ENCODE measurements around the gene CYTL1.

CYTL1 gene

DNA sequence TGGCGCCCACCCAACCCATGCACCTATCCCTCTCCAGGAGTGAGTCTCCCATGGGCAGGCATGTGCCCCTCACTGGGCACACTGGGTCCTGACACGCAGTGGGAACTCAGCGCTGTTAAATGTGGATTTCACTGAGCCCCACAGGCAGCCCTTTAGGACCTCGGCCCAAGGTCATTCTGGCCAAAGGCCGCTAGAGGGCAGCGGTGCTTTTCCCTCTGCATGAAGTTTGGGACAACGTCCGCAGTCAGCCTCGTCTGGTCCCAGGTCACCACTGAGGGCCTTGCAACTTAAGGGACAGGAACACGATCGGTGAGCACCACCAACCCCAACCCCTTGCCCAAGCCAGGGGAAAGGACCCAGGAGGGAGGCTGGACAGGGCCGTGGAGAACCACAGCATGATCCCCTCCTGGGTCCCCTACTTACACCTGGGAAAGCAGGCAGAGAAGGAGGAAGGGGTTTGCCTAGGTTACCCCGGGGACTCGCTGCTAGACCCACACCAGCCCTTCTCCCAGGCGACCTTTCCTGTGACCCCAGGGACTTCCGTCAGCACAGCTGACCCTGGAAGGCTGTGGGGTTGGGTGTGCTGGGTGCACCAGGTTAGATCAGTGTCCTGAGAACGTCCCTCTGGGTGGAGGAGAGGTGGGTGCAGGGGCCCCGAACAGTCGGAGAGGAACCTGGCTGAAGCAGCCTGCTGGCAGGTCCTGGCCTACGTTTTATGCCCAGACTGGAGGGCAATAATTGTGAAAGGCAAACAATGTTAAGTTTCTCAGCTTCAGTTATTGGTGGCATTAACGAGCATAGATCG lies 24.0 kb downstream of the CYTL1 start:
- peak; percentile 15 for DNase-seq

DNA sequence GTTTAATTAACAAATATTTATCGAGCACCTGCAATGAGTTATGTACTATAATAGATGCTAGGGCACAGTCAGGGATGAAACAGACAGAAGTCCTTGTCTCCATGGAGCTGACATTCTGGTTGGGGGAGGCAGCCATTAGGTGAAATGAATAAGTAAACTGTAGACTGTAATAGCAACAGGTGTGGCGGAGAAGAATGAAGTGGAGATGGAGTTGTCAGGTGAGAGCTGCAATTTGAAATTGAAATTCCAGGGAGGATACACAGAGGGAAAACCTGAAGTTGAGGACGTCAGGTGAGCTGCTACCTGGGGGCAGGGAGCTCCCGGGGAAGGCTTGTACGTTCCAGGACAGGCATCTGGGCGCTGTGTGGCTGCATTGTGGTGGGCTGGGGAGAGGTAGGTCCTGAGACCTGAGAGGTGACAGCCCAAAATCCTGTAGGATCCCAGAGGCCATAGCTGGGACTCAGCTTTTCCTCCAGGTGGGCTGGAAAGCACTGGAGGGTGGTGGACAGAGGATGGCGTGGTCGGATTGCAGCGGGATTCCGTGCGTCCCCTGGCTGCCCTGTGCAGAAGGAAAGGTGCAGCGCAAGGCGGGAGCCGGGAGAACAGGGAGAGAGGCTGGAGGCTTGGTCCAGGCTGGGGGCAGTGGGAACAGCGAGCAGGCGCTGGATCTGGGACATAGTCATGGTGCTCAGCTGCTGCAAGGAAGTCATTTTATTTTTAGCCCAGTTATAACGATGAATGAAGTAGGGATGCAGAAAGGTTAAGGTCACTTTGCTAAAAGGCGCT lies 24.8 kb downstream of the CYTL1 start:
- no peak for DNase-seq

DNA sequence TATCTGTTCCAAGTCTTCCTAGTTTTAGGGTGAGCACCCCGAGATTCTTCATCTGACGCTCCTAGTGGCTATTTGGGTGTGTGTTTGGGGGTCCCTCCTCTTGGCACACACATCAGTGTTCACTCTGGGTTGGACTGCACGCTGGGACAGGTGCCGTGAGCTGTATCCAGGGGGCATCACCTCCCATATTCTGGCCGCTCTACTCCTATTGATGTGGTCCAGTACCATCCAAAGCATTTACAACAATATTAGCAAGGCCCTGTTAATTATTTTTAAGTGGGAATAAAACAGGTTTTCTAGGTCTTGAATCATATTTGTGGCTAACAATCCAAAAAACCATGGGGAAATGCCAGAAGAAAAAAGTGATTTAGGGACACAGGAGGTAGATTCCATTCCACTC lies 26.4 kb downstream of the CYTL1 start:
- DNase-seq = no peak

DNA sequence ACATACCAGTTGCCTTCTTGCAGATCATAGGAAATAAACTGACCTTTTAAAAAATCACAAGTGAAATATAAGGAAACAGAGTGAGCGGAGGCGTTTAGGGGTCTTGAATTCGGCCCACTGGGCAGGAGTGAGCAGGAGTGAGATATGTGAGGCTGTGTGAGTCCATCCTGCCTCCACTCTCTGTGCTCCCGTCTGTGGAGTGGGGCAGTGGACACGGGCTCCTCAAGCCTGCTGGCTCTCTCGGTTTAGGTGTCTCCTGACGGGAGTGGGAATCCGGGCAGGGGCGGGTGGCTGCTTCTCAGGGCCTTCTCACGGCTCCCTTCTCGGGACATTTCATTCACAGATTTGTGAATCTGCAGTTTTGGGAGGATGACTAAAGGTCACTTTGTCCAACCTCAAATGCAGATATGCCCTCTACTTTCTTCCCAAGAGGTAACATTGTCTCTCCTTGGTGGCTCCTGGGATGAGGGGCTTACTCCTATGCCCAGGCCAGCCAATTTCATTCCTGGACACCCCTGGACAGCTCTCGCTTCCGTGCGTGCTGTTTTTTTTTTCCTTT lies 27.6 kb downstream of the CYTL1 start:
- no peak for DNase-seq

DNA sequence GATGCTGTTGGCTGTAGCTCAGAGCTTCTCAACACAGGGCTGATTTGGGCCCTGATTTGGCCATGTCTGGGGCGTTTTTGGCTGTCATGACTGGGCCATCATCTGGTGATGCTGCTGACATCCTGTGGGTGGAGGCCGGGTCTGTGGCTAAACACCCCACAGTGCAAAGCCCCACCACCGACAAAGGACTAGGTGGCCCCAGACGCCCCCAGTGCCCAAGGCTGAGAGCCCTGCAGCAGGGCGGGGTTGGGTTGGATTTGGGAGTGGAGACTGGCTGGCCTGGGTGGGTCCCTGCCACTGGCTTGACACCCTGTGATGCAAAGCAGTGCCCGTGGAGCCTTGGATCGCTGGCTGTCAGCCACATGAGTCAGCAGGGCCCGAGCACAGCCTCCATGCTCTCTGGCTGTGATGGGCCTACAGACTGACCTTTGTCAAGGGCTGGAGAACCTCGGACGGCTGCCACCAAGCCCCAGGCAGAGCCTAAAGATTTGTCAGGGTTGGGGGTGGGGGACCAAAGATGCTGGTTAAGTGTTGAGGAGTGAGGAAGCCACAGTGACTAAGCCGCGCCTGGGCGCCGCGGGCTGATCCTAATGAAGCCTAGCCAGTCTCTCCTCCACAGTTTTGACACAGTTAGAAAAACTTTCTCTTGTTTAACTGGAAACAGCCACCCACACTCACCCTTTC lies 28.3 kb downstream of the CYTL1 start:
- no peak for DNase-seq

DNA sequence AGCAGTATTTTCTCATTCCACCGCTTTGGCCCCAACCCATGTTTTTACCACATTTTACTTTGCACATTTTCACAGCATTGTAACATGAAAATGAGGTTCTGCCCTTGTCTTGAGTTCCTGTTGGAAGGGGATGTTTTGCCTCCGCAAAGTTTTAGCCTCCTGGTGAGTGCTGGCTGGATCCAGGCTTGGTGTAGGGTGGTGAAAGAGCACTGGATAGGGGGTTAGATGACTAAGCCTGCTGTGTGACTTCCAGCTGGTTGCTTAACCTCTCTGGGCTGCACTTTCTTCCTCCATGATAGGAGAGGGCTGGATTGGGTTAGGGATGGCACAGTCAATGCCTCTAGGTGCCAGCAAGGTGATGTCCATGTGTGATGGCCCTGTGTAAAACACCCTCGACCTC lies 28.9 kb downstream of the CYTL1 start:
- no peak for DNase-seq

DNA sequence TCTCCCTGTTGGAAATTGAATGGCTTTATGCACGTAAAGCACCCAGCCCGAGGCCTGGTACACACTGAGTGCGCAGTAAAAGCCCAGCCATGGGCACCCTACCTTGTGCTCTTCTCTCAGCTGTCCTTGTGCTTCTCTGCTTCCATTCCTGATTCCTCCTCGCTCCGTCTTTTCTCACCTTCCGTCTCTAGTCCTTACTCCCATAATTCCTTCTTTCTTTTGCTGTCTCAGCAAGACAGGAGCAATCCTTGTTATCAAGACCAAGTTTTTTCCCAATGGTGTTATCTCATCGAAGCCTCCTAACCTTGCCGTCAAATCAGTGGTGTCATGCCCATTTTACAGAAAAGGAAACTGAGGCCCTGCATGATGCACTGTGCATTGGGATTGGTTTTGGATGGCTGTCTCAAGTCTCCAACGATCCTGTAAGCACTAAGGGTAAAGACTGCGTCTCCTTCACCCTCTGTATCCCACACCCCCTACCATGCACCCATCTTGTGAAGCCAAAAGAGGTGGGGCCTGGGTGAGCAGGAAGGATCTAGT lies 30.1 kb downstream of the CYTL1 start:
- no peak for DNase-seq

DNA sequence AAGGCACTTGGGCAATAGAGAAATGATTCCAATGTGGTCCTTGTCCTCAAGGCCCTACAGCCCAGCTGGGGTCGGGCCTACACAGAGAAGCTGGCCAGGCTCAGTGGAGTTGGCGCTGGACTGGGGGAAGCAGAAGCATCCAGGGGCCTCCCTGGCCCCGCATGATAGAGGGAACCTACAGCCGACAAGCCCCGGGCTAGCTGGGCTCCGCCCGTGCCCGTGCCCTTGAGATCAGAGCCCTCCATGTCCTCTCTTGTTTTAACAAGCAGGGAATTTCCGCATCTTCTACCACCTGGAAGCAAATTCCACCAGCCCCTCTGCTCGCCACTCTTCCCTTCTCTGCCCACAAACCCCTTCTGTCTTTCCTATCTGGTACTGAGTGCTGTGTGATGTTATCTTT lies 31.6 kb downstream of the CYTL1 start:
- no peak for DNase-seq

DNA sequence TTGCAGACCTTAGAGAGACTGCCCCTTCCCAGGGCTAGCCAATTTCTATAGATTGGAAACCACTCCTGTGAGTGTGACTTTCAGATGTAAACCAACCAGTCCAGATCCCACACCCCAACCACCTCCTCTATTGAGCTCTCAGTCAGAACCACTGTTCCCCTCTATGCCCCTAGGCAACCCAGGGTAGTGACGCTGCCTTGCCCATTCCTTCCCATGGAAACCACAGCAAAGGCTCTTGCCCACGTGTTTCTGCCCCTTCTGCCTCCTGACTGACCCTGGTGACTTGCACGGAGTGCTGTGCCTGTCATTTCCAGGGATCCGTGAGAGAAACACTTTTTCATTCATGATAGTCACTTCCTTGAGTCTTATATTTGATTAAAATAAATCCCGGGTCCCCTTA lies 32.4 kb downstream of the CYTL1 start:
- DNase-seq = no peak

DNA sequence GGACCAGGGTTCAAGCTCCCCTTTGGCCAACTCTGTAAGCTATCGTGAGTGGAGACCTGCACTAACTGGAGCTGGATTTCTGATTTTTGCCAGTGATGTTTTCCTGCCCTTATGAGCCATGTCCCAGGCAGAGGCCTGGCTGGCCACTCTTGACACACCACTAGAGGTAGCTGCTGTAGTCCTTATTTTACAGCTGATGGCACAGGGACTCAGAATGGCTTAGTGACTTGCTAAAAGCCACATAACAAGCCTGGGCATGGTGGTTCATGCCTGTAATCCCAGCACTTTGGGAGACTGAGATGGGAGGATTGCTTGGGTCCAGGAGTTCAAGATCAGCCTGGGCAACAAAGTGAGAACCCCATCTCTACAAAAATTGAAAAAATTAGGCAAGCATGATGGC lies 33.4 kb downstream of the CYTL1 start:
- no peak for DNase-seq

DNA sequence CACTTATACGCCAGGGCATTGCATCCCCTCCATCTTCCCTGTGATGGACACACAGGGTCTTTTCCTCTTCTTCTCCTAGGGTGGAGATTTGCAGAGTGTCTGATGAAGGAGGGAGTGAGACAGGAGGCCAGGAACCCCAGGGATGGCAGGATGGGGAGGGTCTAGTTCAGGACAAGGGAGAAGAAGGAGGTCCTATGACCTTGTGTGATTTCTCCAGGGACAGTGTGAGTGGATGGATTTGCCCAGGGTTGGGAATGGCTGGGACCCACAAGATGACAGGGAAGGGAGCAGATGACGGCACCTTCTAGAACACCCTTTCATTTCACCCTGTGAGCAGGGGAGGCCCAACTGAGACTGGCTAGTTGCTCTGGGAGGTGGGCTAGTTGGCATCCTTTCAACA lies 34.2 kb downstream of the CYTL1 start:
- DNase-seq = no peak

DNA sequence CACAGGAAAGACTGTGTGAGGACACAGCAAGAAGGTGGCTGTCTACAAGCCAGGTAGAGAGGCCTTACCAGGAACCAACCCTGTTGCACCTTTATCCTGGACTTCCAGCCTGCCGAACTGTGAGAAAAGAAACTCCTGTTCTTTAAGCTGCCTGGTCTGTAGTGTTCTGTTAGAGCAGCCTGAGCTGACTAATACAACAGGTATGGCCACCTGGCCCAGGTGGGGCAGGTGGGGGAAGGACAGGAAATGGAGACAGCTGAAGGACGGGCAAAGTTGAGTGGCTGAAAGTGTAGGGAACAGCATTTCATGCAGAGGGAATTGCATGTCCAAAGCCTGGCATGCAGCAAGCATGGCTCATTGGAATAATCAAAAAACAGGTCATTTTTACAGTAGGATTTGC lies 35.1 kb downstream of the CYTL1 start:
- DNase-seq = no peak

DNA sequence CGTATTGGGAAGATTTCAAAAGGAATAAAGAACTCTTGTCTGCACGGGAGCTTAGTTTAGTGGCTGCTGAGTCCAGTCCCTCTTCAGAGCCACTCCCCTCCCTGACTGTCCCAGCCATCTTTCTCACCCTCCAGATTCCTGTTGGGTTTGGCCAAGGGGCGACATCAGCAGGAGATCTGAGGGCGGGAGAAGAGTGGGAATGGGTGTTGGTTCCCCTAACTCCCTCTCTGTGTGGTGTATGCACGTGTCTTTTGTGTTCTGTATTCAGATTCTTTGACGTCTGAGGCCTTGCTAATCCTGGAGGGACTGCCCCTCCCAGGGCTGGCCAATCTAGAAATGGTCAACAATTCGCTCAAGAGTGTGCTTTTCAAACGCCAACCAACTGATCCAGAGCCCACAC lies 37.4 kb downstream of the CYTL1 start:
- no peak for DNase-seq

DNA sequence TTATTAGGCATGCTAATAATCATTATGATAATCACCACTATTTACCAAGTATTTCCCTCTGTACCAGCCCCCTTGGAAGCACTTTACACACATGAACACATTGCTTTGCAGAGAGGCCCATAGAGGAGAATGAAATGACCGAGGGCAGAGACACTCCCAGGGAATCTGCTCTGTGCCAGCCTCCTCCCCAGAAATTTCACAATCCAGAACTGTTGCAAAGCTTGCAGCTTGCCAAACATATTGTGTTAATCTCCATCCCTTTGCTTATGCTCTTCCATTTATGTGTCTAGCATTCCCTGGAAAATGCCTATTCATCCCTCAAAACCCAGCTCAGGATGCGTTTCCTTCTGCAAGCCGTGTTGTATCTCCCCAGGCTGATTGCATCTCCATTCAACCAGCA lies 37.8 kb downstream of the CYTL1 start:
- no peak for DNase-seq

DNA sequence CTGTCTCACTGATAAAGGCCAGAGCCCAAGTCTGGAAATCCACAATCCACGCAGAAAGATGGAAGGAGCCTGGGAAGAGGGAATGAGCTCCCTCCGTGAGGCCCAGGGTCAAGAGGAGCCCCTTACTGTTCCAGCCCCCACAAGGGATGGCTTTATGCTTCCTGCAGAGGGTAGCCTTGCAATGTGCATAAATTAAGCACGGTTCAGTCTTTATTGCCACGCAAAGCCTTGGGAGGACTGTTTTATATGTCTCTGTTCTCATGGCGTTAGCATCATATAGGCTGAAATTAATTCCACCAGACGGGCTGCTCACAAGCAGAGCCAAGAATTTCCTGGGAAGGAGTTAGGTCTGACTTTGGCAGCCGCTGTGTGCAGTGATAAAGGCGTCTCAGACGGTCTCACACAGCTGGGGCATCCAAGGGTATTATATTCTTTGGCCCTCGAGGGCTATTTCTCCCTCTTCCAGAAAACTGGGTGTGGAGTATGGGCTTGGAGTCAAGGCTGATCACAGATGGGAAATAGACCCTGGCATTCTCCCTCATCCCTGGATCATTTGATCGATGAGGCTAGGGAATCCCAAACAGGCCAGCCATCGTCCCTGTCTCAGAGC lies 38.5 kb downstream of the CYTL1 start:
- no peak for DNase-seq

DNA sequence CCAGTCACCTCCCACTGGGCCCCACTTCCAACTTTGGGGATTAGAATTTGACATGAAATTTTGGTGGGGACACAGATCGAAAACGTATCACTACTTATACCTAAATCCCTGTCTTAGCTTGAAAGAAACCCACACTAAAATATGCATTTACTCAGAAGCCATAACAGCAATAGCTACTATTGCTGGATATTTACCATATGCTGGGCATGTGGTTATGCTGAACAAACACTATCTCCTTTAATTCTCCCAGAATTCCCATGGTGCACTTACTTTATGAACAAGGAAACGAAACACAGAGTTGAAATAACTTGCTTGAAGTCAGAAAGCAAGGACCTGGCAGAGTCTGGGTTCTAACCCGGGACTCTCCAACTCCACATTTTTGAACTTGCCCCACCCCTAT lies 39.3 kb downstream of the CYTL1 start:
- DNase-seq = no peak

DNA sequence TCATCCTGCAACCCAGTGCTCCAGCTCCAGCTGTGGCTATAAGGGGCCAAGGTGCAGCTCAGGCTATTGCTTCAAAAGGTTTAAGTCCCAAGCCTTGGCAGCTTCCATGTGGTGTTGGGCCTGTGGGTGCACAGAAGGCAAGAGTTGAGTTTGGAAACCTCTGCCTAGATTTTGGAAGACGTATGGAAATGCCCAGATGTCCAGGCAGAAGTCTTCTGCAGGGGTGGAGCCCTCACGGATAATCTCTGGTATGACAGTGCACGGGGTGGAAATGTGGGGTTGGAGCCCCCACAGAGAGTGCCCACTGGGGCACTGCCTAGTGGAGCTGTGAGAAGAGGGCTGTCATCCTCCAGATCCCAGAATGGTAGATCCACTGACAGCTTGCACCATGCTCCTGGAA lies 44.5 kb downstream of the CYTL1 start:
- DNase-seq = no peak

DNA sequence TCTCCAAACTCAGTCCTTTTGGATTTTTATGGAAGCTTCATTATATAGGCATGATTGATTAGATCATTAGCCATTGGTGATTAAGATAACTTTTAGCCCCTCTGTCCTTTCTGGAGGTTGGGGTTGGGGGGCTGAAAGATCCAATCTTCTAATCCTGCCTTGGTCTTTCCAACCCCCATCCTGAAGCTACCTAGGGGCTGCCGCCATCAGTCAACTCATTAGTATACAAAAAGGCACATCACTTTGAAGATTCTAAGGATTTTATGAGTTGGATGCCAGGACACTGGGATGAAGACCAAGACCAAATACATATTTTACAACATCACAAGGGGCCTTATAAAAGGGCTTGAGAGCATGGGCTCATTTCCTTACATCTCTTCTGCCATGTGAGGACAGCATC lies 47.5 kb downstream of the CYTL1 start:
- DNase-seq = no peak

DNA sequence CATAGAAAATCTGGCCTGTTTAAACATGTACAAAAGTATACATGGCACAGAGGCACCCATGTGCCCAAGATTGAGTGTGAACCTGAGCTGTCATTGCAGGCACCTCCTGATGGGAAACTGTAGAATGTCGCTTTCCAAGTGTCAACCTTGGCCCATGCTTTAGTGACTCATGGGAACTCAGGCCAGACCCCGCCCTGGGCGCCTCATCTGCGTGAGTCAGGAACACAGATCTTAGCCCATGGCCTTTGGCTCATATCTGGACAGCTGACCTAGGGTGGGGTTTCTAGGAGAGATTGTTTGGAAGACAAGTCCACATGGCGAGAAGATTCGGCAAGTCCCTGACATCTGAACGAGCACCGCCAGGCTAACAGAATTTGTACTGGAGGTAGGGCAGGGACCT lies 50.0 kb downstream of the CYTL1 start:
- DNase-seq = no peak

DNA sequence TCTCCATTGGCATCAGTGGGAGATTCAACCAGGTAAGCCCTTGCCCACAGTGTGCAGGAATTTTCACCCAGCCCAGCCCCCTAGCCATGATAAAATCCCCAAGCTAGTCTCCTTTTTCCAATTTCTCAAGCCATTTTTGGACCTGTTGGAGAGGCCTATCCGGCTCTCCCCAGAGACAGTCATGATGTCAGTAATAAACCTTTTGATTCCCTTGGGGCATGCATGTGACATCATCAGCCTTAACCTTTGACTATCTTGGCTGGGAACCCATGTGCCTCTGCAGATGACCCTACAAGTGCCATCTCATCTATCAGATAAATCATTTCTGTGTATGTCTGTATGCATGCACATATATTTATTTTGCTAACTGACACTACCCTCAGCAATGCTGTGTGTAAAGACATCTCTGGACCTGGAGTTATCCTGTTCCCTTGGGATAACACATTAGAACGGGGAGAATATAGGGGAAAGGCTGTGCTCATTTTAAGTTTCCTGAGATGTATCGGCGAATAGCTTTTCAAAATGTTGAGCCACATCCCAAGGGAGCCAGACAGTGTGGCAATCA lies 51.0 kb downstream of the CYTL1 start:
- no peak for DNase-seq

Measured in COR-L47 (cell line).